GM13976 (cell line): Measurements from ENCODE around the gene CFH.

Experiments used
- DNase-seq: peaks from one replicate; pipeline ENCODE4 v3.0.0; 2012; ENCODE audit warnings: low spot score
- in situ Hi-C: fragments of 300-500 bp; cut with MboI; formaldehyde crosslinking; loops from one replicate; pipeline ENCODE4 v1.12.0; 2022; ENCODE audit warnings: low sequenced_read_pairs, mixed read lengths, inconsistent platforms; ENCODE audit not compliant: unreplicated experiment
- TF ChIP-seq, protein P1 (sequence below): IDR thresholded peaks from 2 replicates; pipeline ENCODE4 v1.5.1; 2012; ENCODE audit warnings: borderline replicate concordance, mild to moderate bottlenecking; ENCODE audit not compliant: insufficient read depth; ENCODE audit errors: extremely low read depth, missing control alignments, control extremely low read depth

CFH gene

GRCh38 chr1:196660852-196661251 lies 9.0 kb downstream of the CFH start:
- in situ Hi-C loops = loop anchor here (10.0 kb wide), 1 partner anchor 516 kb away; no protein-coding TSS in a partner anchor
- DNase-seq = peak; percentile 29
- TF ChIP-seq, protein P1, sequence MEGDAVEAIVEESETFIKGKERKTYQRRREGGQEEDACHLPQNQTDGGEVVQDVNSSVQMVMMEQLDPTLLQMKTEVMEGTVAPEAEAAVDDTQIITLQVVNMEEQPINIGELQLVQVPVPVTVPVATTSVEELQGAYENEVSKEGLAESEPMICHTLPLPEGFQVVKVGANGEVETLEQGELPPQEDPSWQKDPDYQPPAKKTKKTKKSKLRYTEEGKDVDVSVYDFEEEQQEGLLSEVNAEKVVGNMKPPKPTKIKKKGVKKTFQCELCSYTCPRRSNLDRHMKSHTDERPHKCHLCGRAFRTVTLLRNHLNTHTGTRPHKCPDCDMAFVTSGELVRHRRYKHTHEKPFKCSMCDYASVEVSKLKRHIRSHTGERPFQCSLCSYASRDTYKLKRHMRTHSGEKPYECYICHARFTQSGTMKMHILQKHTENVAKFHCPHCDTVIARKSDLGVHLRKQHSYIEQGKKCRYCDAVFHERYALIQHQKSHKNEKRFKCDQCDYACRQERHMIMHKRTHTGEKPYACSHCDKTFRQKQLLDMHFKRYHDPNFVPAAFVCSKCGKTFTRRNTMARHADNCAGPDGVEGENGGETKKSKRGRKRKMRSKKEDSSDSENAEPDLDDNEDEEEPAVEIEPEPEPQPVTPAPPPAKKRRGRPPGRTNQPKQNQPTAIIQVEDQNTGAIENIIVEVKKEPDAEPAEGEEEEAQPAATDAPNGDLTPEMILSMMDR = peak; percentile 25

DNA sequence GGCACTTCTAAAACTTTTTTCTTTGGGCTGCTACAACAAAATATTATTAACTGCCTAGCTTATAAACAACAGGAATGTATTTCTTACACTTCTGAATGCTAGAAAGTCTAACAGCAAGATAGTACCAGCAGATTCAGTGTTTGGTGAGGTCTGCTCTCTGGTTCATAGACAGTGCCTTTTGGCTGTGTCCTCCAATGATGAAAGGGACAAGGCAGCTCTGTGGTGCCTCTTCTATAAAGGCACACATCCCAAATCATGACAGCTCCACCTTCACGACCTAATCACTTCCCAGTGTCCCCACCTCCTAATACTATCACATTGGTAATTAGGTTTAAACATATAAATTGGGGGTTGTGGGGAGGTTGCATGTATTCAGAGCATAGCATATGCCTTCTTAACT lies 9.5 kb downstream of the CFH start:
- TF ChIP-seq, protein P1 = no peak
- in situ Hi-C loops = loop anchor here (10.0 kb wide), 1 partner anchor 517 kb away; no protein-coding TSS in a partner anchor
- no peak for DNase-seq

- no peak for DNase-seq
- in situ Hi-C loops = loop anchor here (10.0 kb wide), 1 partner anchor 522 kb away; no protein-coding TSS in a partner anchor
- TF ChIP-seq, protein P1 = no peak
Observed at GRCh38 chr1:196667131-196667530, 15.3 kb downstream of the CFH start.

DNA sequence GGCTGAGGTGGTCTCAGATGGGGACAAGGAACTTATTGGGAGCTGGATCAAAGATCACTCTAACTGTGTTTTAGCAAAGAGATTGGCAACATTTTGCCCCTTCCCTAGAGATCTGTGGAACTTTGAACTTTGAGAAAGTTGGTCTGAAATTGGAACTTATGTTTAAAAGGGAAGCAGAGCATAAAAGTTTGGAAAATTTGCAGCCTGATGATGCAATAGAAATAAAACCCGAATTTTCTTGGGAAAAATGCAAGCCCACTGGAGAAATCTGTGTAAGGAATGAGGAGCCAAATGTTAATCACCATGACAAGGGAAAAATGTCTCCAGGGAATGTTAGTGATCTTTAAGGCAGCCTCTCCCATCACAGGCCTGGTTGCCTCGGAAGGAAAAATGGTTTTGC lies 17.2 kb downstream of the CFH start:
- in situ Hi-C loops = loop anchor here (10.0 kb wide), 1 partner anchor 524 kb away; no protein-coding TSS in a partner anchor
- TF ChIP-seq, protein P1 = no peak

GRCh38 chr1:196669693-196670092 lies 17.9 kb downstream of the CFH start:
- in situ Hi-C loops = loop anchor here (10.0 kb wide), 1 partner anchor 525 kb away; no protein-coding TSS in a partner anchor
- no peak for DNase-seq
- TF ChIP-seq, protein P1 = no peak

More for the DNA sequence above, 17.2 kb downstream of the CFH start:
- DNase-seq = no peak

DNA sequence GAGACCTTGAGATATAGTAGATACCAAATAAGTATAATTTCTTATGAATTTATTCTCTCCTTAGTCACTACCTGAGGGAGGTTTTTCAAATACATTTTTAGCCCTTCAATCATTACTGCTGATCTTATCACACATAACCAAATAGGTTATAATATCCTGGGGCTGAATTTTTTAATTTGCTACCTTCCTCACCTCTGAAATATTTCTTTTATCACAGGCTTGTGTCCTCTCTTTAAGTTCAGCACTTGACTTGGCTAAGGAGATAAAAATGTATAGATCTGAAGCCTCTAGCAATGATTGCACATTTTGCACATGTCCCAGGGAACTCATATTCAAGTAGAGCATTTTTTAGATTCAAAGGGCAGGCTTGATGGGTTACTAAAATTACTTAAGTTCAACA lies 23.1 kb downstream of the CFH start:
- no peak for DNase-seq
- in situ Hi-C loops = no loop called here
- TF ChIP-seq, protein P1 = no peak
